NCI-H1417 treated with DMSO at 0.1 percent for 48 hours (cell line): ENCODE measurements around the gene PIGK.

Experiments used
- DNase-seq: peaks from one replicate; lab custom pipeline; 2025; lab: John Stamatoyannopoulos, UW

PIGK gene

GRCh38 chr1:77096496-77097255 lies 122.6 kb downstream of the PIGK start:
- no peak for DNase-seq

GRCh38 chr1:77095236-77095635 lies 124.0 kb downstream of the PIGK start:
- DNase-seq, result no peak

DNA sequence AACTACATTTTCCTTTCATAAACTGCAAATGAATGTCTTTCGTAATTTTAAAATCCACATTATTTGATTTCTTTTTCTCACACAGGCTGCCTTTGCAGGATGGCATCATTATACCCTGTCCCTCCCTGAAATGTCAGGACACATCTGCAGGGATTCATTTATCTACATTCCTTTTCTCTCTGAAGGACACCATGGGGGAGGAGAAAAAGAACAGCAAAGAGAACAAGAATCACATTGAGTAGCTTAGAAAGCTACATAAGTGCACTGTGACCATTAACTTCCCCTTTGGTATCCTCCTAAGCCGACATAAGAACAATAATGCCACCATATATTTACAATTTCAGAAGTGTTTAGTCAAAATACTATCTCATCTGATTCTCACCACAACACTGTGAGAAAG lies 129.5 kb downstream of the PIGK start:
- DNase-seq, result no peak

- no peak for DNase-seq
Observed at GRCh38 chr1:77085109-77085508, 134.1 kb downstream of the PIGK start.

DNA sequence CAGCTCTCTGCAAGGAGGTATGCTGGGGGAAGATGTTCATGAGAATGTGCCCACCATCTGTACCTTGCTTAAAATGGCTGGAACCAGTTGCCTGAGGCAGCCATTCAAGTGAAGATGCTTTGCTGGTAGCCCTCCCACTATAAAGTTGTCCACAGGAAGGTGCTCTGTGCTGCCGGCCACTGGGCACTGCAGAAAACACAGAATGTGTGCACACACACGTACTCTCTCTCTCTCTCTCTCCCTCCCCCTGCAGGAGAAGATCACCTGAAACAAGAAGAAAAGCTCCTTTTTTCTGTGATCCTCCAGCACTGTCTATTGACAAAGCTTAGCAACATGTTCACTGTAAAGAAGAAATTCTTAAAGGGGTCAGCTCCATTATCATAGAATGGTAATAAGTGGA lies 134.8 kb downstream of the PIGK start:
- DNase-seq, result no peak

GRCh38 chr1:77081834-77082233 lies 137.4 kb downstream of the PIGK start:
- no peak for DNase-seq

GRCh38 chr1:77076759-77077158 lies 142.5 kb downstream of the PIGK start:
- DNase-seq, result no peak

DNA sequence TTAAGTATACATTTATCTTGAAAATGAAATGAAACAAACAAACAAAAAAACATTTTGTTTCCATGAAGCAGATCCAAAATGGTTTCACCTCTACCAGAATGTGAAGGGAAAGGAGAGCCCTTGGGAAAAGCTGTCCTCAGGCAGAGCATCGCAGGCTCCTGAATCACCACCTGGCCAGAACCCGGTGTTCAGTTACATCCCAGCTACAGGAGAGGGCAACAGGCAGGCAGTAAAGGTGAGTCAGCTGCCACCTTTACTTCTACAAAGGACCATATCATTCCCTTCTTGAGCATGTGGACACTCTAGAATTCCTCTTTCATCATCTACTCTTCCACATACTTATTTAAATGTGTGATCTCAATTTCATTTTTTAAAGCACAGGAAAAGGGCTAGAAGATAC lies 151.2 kb downstream of the PIGK start:
- no peak for DNase-seq

DNA sequence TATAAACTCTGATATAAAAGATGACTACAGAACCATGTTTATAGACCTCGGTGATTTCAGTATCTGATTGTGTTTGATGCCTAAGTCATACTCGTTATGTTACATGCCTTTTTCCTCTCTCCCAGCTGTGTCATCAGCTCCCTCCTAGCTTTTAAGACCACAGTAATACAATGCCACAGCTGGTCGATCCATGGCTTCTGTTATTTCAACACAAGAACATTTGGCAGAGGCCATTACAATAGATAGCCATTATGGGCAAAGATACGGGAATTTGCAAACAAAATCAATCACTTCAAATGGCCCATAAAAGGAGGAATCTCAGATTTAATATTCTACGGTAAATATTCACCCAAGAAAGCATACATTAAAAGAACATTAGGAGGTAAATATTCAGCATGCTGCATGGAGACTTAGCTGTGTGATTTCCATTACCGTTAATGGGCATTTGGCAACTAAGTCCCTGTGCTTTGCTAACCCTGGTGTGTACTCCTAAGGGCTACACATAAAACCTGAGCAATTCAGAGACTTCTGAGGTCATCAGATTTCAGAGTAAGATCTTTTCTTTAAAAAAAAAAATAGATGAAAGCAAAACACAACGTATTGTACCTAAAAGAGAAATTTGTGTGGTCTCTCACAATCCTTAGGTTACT lies 153.4 kb downstream of the PIGK start:
- DNase-seq, result no peak

GRCh38 chr1:77064246-77064645 lies 155.0 kb downstream of the PIGK start:
- DNase-seq, result no peak

GRCh38 chr1:77063118-77063517 lies 156.1 kb downstream of the PIGK start:
- no peak for DNase-seq

- DNase-seq, result no peak
Observed at GRCh38 chr1:77061162-77061561, 158.1 kb downstream of the PIGK start.

DNA sequence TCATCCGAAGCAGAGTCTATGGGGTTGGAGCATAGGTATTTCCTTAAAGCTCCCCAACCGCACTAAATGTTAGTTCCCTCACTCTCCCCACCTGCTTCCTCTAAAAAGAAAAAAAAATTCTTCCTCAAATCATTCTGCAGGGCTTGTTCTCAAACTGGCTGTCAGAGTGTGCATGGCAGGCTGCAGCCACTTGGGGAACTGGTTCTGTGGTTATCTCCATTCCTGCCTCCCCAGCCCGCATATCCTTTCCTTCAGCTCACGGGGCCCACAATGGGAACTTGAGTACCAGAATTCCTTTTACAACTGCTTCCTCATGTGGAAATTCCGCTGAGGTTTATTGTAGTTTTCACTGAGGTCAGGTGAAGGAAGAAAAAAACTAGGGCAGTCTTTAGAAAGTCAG lies 159.2 kb downstream of the PIGK start:
- no peak for DNase-seq

GRCh38 chr1:77057994-77058585 lies 161.1 kb downstream of the PIGK start:
- no peak for DNase-seq

DNA sequence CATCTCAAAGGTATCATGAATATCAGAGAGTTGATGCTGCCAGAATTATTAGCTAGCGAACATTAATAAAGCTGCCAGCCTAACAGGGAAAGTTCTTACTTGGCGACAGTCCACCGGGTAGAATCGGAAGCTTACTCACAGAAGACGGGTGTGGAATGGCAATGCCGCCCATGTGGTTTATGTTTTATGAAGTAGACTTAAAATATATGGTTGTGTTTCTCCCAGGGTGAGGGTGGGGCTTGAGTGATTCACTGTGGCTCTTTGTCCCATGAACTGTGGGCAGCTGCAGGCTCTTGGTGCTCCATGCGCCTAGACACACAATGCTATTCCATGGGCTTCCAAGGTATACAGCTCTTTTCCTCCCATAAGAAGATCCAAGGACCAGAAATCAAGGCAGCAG lies 162.7 kb downstream of the PIGK start:
- no peak for DNase-seq

- no peak for DNase-seq
Observed at GRCh38 chr1:77051425-77051824, 167.8 kb downstream of the PIGK start.

DNA sequence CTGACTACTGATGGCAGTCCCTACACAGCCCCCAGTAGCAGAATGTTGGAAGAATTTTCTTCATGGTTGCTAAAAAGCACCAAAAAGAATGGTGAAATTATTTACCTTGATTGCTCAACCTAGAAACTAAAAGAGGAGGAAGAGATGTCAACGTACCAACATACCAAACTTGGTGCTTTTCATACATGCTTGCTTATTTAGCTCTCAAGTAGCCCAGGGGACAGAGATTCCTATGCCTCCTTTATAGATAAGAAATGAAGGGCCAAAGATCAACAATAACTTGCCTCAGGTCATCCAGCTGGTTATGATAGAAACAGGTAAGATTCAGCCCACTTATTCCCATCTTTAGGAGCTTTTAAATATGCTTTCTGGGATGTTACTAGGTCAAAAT lies 170.6 kb downstream of the PIGK start:
- no peak for DNase-seq

DNA sequence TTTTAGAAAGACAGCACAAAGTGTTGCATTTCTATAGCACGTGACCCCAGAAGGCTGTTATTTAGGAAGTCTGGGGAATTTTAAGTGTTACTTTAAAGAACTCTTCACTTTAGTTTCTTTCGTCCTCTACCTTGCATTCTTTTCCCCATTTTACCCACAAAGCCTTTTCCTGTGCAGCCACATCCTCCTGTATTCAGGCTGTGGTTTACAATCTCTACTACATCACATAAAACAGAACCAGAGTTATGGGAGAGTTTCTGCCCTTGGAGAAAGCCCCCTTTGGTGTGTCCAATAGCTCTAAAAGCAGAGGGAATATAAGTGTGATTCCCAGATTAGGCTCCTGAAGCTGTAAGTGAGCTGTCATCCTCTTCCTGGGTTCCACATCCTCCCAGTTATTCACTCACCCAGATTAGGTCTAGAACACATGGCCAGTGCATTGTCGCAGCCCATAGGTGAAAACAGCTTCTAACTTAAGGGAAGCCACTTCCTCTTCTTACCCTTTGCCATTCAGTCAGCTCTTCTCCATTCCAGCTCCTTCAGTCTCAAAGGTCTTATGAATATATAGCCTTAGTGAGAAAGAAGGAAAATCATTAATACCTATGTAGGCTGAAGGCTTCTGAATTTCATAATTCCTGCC lies 171.1 kb downstream of the PIGK start:
- no peak for DNase-seq

DNA sequence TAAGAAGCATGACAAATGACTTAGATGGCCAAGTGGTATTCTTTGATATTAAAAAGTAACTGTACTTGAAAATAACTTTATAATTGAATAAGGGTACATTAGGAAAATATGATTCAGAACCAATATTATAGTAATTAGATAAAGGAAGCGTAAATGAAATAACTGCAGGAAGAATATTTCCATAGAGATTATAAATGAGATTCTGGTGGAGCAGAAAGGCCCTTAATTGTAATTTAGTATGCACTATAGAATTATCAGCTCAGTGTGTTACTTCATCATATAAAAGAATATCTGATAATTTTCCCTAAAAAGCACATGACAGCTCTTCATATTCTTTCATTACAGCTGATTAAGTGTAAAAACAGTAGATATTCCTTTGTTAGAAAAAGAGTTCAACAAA lies 171.7 kb downstream of the PIGK start:
- DNase-seq, result no peak

DNA sequence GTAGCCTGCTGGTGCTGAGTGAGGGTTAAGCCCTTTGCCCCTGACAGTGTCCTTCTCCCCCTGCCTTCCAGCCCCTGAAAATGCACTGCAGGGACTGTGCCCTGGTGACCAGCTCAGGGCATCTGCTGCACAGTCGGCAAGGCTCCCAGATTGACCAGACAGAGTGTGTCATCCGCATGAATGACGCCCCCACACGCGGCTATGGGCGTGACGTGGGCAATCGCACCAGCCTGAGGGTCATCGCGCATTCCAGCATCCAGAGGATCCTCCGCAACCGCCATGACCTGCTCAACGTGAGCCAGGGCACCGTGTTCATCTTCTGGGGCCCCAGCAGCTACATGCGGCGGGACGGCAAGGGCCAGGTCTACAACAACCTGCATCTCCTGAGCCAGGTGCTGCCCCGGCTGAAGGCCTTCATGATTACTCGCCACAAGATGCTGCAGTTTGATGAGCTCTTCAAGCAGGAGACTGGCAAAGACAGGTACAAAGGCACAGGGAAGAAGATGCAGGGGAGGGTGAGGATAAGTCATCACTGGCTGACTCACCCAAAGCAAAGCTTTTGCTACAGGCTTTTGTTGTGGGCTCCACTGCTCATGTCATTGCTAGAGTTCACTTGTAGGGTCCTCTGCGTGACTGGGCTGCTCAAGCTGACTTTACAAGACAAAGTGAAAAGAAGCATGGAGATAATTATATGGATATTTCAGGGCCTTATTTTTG lies 174.9 kb downstream of the PIGK start:
- no peak for DNase-seq

DNA sequence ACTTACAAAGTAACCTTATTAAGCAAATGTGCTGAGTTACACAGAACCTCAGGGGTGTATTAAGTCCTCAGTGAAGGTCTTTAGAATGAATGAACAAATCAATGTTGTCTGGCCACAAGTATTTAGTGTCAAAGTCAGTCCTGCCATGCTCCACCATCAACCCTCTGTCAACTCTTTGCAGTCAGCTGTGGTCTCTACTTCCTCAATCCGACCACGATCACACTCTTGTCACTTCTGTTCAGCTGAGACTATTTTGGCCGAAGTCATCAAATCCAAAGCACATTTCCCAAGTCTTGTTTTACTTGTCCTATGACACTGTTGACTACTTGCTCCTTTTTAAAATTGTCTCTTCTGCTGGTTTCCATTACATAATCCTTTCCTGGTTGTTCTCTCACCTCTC lies 178.4 kb downstream of the PIGK start:
- no peak for DNase-seq

GRCh38 chr1:77039739-77040138 lies 179.5 kb downstream of the PIGK start:
- no peak for DNase-seq
